ENCODE data around the gene KLLN.
"Not testable (repeated sequence)": the region's sequence is repeated elsewhere in the genome, so short reads cannot be mapped to it uniquely, and the experiment has no call there.

The KLLN gene

GRCh38 chr10:87838650-87839049 lies 24.7 kb downstream of the KLLN start:
- no peak for DNase-seq

GRCh38 chr10:87837445-87837844 lies 25.9 kb downstream of the KLLN start:
- no peak for DNase-seq

DNA sequence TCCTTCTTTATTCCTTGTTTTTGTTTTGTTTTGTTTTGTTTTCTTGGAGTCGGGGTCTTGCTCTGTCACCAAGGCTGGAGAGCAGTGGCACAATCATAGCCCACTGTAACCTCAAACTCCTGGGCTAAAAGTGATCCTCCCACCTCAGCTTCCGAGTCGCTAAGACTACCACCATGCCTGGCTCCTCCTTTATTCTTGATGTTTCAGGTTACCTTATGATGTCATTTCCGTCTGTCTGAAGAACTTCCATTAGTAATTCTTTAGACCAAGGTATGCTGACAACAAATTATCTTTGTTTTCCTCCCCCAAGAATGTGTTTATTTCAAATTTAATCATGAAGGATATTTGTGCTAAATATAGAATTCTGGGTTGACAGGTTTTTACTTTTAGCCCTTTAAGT lies 27.2 kb downstream of the KLLN start:
- DNase-seq, result no peak

DNA sequence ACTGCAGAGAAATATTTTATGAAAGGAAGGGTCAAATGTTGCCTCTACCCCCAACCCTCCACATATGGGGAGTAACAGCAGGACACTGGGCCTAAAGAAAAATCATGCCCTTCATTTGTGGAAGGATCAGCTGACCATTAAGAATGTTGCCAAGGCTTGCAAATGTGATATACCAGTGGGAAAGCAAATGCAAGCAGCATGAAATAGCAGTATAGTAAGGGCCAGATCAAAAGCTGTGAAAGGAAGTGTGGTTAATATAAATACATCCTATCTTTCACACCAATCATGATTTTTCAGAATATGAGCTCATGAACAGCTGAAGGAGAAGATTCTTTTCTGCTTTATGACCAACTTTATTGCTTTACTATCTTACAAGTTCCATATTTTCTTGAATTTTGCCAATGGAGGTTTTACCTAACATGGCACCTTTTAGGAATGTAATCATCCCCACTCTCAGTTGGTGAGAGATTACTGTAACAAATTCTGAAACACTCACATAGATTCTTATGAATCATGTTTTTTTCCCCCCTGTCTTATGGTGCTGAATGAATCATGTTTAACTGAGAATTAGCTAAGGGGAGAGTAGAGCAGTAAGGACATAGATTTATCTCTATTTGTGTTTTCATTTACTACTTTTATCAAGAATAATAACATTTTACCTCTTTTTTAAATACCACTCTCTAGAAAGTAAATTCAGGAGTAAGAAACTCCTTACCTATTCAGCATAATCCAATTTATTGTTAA lies 33.2 kb downstream of the KLLN start:
- DNase-seq, result no peak

DNA sequence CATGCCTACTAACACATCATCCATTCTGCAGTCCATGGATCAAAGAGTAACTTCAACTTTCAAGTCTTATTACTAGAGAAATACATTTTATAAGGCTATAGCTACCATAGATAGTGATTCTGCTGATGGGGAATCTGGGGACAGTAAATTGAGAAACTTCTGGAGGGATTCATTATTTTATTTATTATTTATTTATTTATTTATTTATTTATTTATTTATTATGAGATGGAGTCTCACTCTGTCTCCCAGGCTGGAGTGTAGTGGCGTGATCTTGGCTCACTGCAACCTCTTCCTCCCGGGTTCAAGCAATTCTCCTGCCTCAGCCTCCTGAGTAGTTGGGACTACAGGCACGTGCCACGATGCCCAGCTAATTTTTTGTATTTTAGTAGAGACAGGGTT lies 34.3 kb downstream of the KLLN start:
- DNase-seq, result not testable (repeated sequence)

- DNase-seq, result no peak
Observed at GRCh38 chr10:87827681-87828080, 35.7 kb downstream of the KLLN start.

- no peak for DNase-seq
Observed at GRCh38 chr10:87826653-87827052, 36.7 kb downstream of the KLLN start.

DNA sequence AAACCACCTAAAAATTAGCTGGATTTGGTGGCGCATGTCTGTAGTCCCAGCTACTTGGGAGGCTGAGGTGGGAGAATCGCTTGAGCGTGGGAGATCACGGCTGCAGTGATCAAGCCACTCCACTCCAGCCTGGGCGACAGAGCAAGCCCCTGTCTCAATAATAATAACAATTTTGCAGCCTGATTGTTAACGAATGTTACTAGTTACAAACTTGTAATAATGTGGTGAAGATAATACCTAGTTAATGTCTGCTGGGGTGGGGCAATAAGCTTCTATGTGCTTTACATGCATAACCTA lies 44.1 kb downstream of the KLLN start:
- DNase-seq, result no peak

DNA sequence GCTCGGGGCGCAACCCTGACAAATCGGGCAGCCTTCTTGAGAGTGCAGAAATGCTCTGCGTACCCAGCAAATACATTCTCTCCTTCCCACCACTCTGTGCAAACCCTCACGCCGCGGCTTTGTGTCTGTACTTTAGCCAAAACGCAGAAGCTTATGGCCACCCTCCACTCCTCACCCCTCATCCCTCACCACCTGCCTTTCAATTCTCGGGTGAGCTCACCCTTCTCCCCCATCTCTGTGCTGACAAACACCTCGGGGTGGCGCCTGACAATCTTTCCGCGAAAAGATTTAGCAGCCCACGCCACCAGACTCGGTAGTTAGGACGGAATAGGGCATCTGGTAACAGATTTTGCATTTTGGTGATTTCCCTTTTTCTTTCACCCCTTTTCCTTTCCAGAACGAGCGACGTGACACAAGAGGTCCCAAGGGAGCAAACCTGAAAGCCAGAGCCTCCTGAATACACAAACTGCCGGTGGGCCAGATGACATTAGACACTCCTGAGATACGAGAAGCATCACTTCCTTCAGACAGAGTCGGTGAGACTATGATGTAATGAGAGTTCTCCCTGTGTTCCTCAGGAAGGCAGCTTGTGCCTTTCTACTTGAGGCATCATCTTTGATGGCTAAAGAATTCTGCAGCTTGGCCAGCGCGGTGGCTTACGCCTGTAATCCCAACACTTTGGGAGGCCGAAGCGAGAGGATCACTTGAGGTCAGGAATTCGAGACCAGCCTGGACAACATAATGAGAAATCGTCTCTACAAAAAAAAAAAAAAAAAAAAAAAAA lies 44.6 kb downstream of the KLLN start:
- DNase-seq, result peak; percentile 75

GRCh38 chr10:87817609-87818504 lies 45.5 kb downstream of the KLLN start, which contains the start of gene ATAD1:
ATAD1 (minus strand) TSS chr10:87818226; CDS start chr10:87814599, 3,627 bp downstream.
- peak; percentile 91 for DNase-seq

GRCh38 chr10:87816898-87817608 lies 46.3 kb downstream of the KLLN start:
- DNase-seq, result peak; percentile 4

DNA sequence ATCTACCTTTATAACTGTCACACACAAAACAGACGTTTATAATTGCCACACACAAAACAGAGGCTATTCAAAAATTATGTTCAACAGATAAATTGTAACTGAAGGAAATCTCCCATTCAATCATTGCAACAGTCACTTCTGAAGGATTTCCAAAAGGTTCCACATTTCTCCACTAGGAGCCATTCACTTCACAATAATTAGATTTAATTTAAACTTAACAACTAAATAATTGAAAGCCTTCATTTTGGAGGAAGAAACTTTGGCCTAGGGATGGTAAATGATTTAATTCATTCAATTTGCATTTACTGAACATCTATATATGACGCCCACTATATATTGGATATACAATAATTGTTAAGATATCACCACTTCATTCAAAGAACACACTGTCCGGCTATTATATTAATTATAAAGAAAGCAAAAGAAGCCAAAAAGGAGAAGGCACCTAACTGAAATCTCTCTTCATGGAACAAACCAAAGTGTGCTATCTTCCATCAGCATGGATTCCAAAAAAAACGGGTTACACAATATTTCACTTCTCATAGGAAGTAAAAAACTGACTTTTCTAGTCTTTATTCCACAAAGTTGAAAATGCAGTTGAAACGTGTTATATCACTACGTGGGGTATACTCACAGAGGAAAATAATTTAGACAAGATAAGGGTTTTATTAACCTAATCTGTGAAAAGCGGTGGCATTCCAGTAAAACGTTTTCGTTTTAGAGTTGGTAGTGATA lies 47.0 kb downstream of the KLLN start:
- no peak for DNase-seq
